SK-N-SH treated with all-trans-retinoic acid at 6 μM for 48 hours (cell line): ENCODE measurements around the gene FCRLB.

Source experiments
- CSDC2 ChIP-seq: fragments of 250-450 bp; sonication (Bioruptor Pico); IDR thresholded peaks from 2 replicates; pipeline ENCODE4 v1.5.0; 2020; ENCODE audit warnings: mild to moderate bottlenecking, moderate library complexity
- ISL1 ChIP-seq: fragments of 250-450 bp; sonication (Bioruptor Pico); IDR thresholded peaks from 2 replicates; pipeline ENCODE4 v2.1.2; 2022; ENCODE audit warnings: mild to moderate bottlenecking, moderate library complexity
- PATZ1 ChIP-seq: fragments of 250-450 bp; sonication (Bioruptor Pico); IDR thresholded peaks from 2 replicates; pipeline ENCODE4 v1.8.0; 2020; ENCODE audit warnings: mild to moderate bottlenecking, moderate library complexity, borderline replicate concordance
- POU6F1 ChIP-seq: fragments of 250-450 bp; sonication (Bioruptor Pico); IDR thresholded peaks from 2 replicates; pipeline ENCODE4 v1.8.0; 2021; ENCODE audit warnings: low read depth, mild to moderate bottlenecking, moderate library complexity, borderline replicate concordance
- ZC3H10 ChIP-seq: fragments of 250-450 bp; sonication (Bioruptor Pico); IDR thresholded peaks from 2 replicates; pipeline ENCODE4 v1.5.1; 2021; ENCODE audit warnings: mild to moderate bottlenecking, moderate library complexity
- ZNF8 ChIP-seq: fragments of 450-650 bp; formaldehyde crosslinking; IDR thresholded peaks from 2 replicates; pipeline ENCODE4 v1.5.0; 2020; ENCODE audit warnings: mild to moderate bottlenecking, moderate library complexity

- TF ChIP-seq POU6F1 (CRISPR knock-in tag) (no peak), ZC3H10 (CRISPR knock-in tag) (no peak), ZNF8 (CRISPR knock-in tag) (no peak), ISL1 (CRISPR knock-in tag) (no peak), CSDC2 (no peak), PATZ1 (no peak)
These were observed 2.1 kb upstream of the FCRLB start for GRCh38 chr1:161719325-161719611.
